Uterus (tissue), 2 donors: ENCODE data around the gene VRK3.

Experiments
- POLR2A ChIP-seq, 2 donors: fragments of 450-650 bp; IDR thresholded peaks; one replicate each; pipeline ENCODE4 v1.6.1; 2016; ENCODE audit warnings: antibody characterized with exemption in 2 of 2, mild to moderate bottlenecking in 1 of 2, moderate library complexity in 1 of 2
- TF ChIP-seq, protein P1 (sequence below), 4 experiments: fragments of 200-600 bp in 2 of 4; fragments of 450-650 bp in 2 of 4; sonication (generic) in 2 of 4; IDR thresholded peaks; one replicate each; pipeline ENCODE4 v1.5.1; 2016 to 2019; ENCODE audit warnings: antibody characterized with exemption in 4 of 4, mild to moderate bottlenecking in 2 of 4, moderate library complexity in 1 of 4

DNA sequence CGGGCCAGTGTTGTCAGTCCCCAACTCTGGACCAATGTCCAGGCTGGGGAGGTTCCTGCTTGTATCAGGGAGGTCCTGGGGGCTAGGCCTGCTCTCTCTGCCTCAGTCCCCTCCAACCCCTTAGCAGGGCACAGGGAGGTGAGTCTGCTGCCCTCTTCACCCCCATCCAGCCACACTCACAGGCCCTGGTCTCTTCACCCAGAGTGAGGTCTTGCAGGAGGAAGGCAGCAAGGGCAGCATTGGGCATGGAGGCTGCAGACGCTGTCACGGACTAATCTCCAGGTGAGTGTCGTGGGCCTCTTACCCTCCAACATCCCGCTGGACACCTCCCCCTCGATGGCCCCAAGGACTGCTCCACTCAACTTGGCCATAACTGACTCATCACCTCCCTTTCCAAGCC, 52.3 kb downstream of the VRK3 start:
- TF ChIP-seq, protein P1, sequence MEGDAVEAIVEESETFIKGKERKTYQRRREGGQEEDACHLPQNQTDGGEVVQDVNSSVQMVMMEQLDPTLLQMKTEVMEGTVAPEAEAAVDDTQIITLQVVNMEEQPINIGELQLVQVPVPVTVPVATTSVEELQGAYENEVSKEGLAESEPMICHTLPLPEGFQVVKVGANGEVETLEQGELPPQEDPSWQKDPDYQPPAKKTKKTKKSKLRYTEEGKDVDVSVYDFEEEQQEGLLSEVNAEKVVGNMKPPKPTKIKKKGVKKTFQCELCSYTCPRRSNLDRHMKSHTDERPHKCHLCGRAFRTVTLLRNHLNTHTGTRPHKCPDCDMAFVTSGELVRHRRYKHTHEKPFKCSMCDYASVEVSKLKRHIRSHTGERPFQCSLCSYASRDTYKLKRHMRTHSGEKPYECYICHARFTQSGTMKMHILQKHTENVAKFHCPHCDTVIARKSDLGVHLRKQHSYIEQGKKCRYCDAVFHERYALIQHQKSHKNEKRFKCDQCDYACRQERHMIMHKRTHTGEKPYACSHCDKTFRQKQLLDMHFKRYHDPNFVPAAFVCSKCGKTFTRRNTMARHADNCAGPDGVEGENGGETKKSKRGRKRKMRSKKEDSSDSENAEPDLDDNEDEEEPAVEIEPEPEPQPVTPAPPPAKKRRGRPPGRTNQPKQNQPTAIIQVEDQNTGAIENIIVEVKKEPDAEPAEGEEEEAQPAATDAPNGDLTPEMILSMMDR (IDR thresholded peaks at IDR 0.05): no peak
- TF ChIP-seq POLR2A (IDR thresholded peaks at IDR 0.05): no peak
